ENCODE data around the gene DCPS. TPM values are rescaled to one million over a fixed set of nuclear protein-coding genes. Genes with fewer than 3 reads are reported as not detected.
"Not testable (repeated sequence)": the region's sequence is repeated elsewhere in the genome, so short reads cannot be mapped to it uniquely, and the experiment has no call there.

Gene DCPS
- total RNA-seq, 1 experiment from 2014 or later = 23.8 TPM

- TF ChIP-seq EZH2 (IDR thresholded peaks at IDR 0.05; ENCODE audit: low read depth) (no peak), CTCF (conservative IDR thresholded peaks at IDR 0.05) (no peak)
- peaks cover 80% of the 10 kb centered on the region for H3K79me2 ChIP-seq (ENCODE audit: low read depth)
- H3K27ac ChIP-seq = peak overlapping the region; percentile 39; the same call in 1 of the 2 replicates
- 0 out of 2 replicates have a peak, but pooled peaks cover 2% of the 10 kb centered on the region for H4K20me1 ChIP-seq (ENCODE audit: insufficient read depth)
- H3K27me3 ChIP-seq (ENCODE audit: insufficient read depth, low read depth) = no peaks in the 10 kb centered on the region
- DNase-seq = peak in 1 of 2 experiments; percentile 30
- ChIA-PET POLR2A (ENCODE audit: unreplicated experiment) (interaction anchor here (0.6 kb wide), 1 partner anchor 206 kb away, joined by 3 read pairs; no protein-coding TSS in a partner anchor), CTCF (no interaction called here)
- no peak overlapping the region for H3K4me2 ChIP-seq
- H3K36me3 ChIP-seq (ENCODE audit: low read depth) = no peaks in the 10 kb centered on the region
- H3K4me1 ChIP-seq (replicated peaks; ENCODE audit: insufficient read depth) = peaks cover 80% of the 10 kb centered on the region
- no peaks in the 10 kb centered on the region for H3K9me2 ChIP-seq (ENCODE audit: insufficient read depth)
- H3F3A ChIP-seq (ENCODE audit: insufficient read depth, low read depth) = peaks cover 14% of the 10 kb centered on the region; the same call in 1 of the 2 replicates
- no peak overlapping the region for H2AFZ ChIP-seq
- BruUV-seq (replicated peaks) = no TSS peak
- intact Hi-C loops (cut with micrococcal nuclease; ENCODE audit: unreplicated experiment) = no loop called here
- H3K9me3 ChIP-seq (ENCODE audit: insufficient read depth, low read depth) = no peaks in the 10 kb centered on the region
- no peak overlapping the region for H3K4me3 ChIP-seq
These were observed 59.2 kb downstream of the DCPS start for GRCh38 chr11:126362879-126363655.

- Histone ChIP-seq H4K20me1 (ENCODE audit: insufficient read depth) (0 out of 2 replicates have a peak, but pooled peaks cover 2% of the 10 kb centered on the region), H3K9me3 (ENCODE audit: insufficient read depth, low read depth) (no peaks in the 10 kb centered on the region), H2AFZ (no peak overlapping the region), H3K79me2 (ENCODE audit: low read depth) (peaks cover 79% of the 10 kb centered on the region), H3F3A (ENCODE audit: insufficient read depth, low read depth) (peaks cover 14% of the 10 kb centered on the region; the same call in 1 of the 2 replicates), H3K27ac (peak overlapping the region; percentile 29; the same call in 1 of the 2 replicates), H3K4me1 (replicated peaks; ENCODE audit: insufficient read depth) (peaks cover 83% of the 10 kb centered on the region), H3K4me3 (no peak overlapping the region), H3K27me3 (ENCODE audit: insufficient read depth, low read depth) (no peaks in the 10 kb centered on the region), H3K4me2 (no peak overlapping the region), H3K36me3 (ENCODE audit: low read depth) (no peaks in the 10 kb centered on the region), H3K9me2 (ENCODE audit: insufficient read depth) (no peaks in the 10 kb centered on the region)
- no peak for TF ChIP-seq CTCF (conservative IDR thresholded peaks at IDR 0.05)
- no peak for TF ChIP-seq EZH2 (IDR thresholded peaks at IDR 0.05; ENCODE audit: low read depth)
- CTCF ChIA-PET = no interaction called here
- no TSS peak for BruUV-seq (replicated peaks)
- intact Hi-C loops (cut with micrococcal nuclease; ENCODE audit: unreplicated experiment) = loop anchor here (2.0 kb wide), 1 partner anchor 19 kb away; no protein-coding TSS in a partner anchor
- POLR2A ChIA-PET (ENCODE audit: unreplicated experiment) = interaction anchor here (0.6 kb wide), 1 partner anchor 205 kb away, joined by 3 read pairs; no protein-coding TSS in a partner anchor
- DNase-seq = peak in 1 of 2 experiments; percentile 20
These were observed 59.9 kb downstream of the DCPS start for GRCh38 chr11:126363706-126364248.

DNA sequence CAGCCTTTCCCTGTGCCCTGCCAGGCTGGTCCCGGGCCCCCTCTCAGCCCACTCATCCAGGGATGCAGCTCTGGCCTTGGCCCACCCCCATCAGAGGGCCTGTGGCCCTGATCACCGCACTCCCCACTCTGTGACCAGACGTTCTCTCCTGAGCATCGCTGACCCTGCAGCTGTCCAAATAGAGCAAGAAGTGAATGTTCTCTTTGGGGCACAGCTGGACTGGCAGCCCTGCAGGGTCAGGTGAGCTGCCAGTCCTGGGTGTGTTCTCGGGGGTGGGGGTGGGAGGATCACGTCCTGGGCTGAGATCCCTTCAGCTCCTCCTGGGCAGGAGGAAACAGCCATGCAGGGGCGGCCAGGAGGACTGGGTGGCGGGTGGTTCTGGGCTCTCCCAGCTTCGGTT is 60.9 kb downstream of the DCPS start:
- H3K9me2 ChIP-seq (ENCODE audit: insufficient read depth); H4K20me1 ChIP-seq (ENCODE audit: insufficient read depth); DNase-seq; BruUV-seq (replicated peaks); H3K4me3 ChIP-seq; POLR2A ChIA-PET (ENCODE audit: unreplicated experiment); H3K9me3 ChIP-seq (ENCODE audit: insufficient read depth, low read depth); H3K27me3 ChIP-seq (ENCODE audit: insufficient read depth, low read depth); H2AFZ ChIP-seq; H3K36me3 ChIP-seq (ENCODE audit: low read depth); CTCF ChIA-PET: not testable (repeated sequence)
- 0 out of 2 replicates have a peak overlapping the region, but pooled peaks have one; percentile 19 for H3K27ac ChIP-seq
- intact Hi-C loops (cut with micrococcal nuclease; ENCODE audit: unreplicated experiment) = loop anchor here (2.0 to 5.0 kb wide), 2 partner anchors 18 to 52 kb away; no protein-coding TSS in a partner anchor
- H3F3A ChIP-seq (ENCODE audit: insufficient read depth, low read depth) = peaks cover 12% of the 10 kb centered on the region; the same call in 1 of the 2 replicates
- H3K79me2 ChIP-seq (ENCODE audit: low read depth) = peaks cover 79% of the 10 kb centered on the region
- peaks cover 76% of the 10 kb centered on the region for H3K4me1 ChIP-seq (replicated peaks; ENCODE audit: insufficient read depth)
- H3K4me2 ChIP-seq = peak overlapping the region; percentile 40; the same call in 1 of the 2 replicates

DNA sequence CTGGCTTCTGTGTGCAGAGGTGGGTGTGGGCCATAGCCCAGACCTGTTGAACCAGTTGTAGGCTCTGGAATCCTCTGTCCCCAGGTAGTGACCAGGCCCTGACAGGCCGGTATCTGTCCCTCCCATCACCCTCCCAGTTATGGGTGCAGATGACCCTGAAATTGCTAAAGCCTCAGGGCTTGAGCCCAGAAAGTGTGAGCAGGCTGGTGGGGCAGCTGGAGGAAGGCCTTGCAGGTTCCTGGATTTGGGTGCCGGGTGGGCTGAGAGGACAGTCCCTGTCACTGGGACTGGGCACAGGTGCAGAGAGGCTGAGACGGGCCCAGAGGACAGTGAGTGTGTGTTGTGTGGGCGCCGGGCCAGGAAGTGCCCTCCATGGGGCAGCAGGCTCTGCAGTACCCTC is 61.6 kb downstream of the DCPS start:
- intact Hi-C loops (cut with micrococcal nuclease; ENCODE audit: unreplicated experiment) = loop anchor here (2.0 to 5.0 kb wide), 2 partner anchors 17 to 53 kb away; no protein-coding TSS in a partner anchor
- H3K27me3 ChIP-seq (ENCODE audit: insufficient read depth, low read depth); H2AFZ ChIP-seq; H4K20me1 ChIP-seq (ENCODE audit: insufficient read depth); H3F3A ChIP-seq (ENCODE audit: insufficient read depth, low read depth); H3K9me3 ChIP-seq (ENCODE audit: insufficient read depth, low read depth); BruUV-seq (replicated peaks); H3K4me3 ChIP-seq; H3K9me2 ChIP-seq (ENCODE audit: insufficient read depth); H3K36me3 ChIP-seq (ENCODE audit: low read depth): not testable (repeated sequence)
- Histone ChIP-seq H3K27ac (peak overlapping the region; percentile 41), H3K79me2 (ENCODE audit: low read depth) (peaks cover 79% of the 10 kb centered on the region), H3K4me2 (peak overlapping the region; percentile 70), H3K4me1 (replicated peaks; ENCODE audit: insufficient read depth) (peaks cover 68% of the 10 kb centered on the region)
- DNase-seq = peak; percentile 82 to 88
- ChIA-PET POLR2A (ENCODE audit: unreplicated experiment) (interaction anchor here (0.7 kb wide), 1 partner anchor 722 kb away, joined by 3 read pairs; no protein-coding TSS in a partner anchor), CTCF (interaction anchor here (0.6 kb wide), 1 partner anchor 9 kb away, joined by 6 read pairs; no protein-coding TSS in a partner anchor)
